Measurements from ENCODE around the gene IGFLR1. TPM values are rescaled to one million over a fixed set of nuclear protein-coding genes. Genes with fewer than 3 reads are reported as not detected.

Gene IGFLR1
- total RNA-seq, 5 donors from 2014 or later (not counting 1 experiment from before 2014, with no cell fraction given) = 54.7 to 123 (median 98.1) TPM

- peaks cover 13% of the 10 kb centered on the region for H3K36me3 Mint-ChIP-seq
- CTCF ChIA-PET = interaction anchor here in 1 of 2 donors (0.6 kb wide), 1 partner anchor 142 kb away, joined by 3 read pairs; no protein-coding TSS in a partner anchor
- H3K9me3 Mint-ChIP-seq = no peaks in the 10 kb centered on the region
- POLR2A ChIA-PET = no interaction called here
- no peak overlapping the region for H3K27ac ChIP-seq (ENCODE audit: low read length)
- no peaks in the 10 kb centered on the region for H3K4me1 Mint-ChIP-seq
- no peak overlapping the region for H3K4me3 ChIP-seq (ENCODE audit: control insufficient read depth in 1 of 2, extremely low read depth in 1 of 2, low read length in 1 of 2)
- H3K4me3 Mint-ChIP-seq = no peak overlapping the region
- H3K27me3 ChIP-seq (replicated peaks in 1 of 2; ENCODE audit: control insufficient read depth in 2 of 2, extremely low read depth in 1 of 2, insufficient read depth in 2 of 2, low read length in 1 of 2) = no peaks in the 10 kb centered on the region
- H3K27me3 Mint-ChIP-seq = no peaks in the 10 kb centered on the region
- H3K9me3 ChIP-seq = no peaks in the 10 kb centered on the region
- DNase-seq (no peak), ATAC-seq (replicated peaks in 1 of 4) (no peak)
- WGBS (ENCODE audit: insufficient coverage) = 91% methylated on average over 22 of the region's 28 CpGs
- no peak overlapping the region for H3K27ac Mint-ChIP-seq
- no peaks in the 10 kb centered on the region for H3K4me1 ChIP-seq (ENCODE audit: control insufficient read depth in 1 of 2, extremely low read depth in 1 of 2, insufficient read depth in 2 of 2, low read length in 2 of 2)
- peaks cover 0 to 14% of the 10 kb centered on the region in 2 donors for H3K36me3 ChIP-seq (ENCODE audit: control insufficient read depth in 2 of 2, extremely low read depth in 1 of 2, insufficient read depth in 1 of 2, low read length in 1 of 2)
These were observed 41.5 kb upstream of the IGFLR1 start for GRCh38 chr19:35783469-35784434.

GRCh38 chr19:35782589-35782988, 40.3 kb upstream of the IGFLR1 start:
- POLR2A ChIA-PET = no interaction called here
- Histone ChIP-seq H3K9me3 (no peaks in the 10 kb centered on the region), H3K27ac (ENCODE audit: low read length) (no peak overlapping the region), H3K27me3 (replicated peaks in 1 of 2; ENCODE audit: control insufficient read depth in 2 of 2, extremely low read depth in 1 of 2, insufficient read depth in 2 of 2, low read length in 1 of 2) (no peaks in the 10 kb centered on the region), H3K4me3 (ENCODE audit: control insufficient read depth in 1 of 2, extremely low read depth in 1 of 2, low read length in 1 of 2) (no peak overlapping the region), H3K4me1 (ENCODE audit: control insufficient read depth in 1 of 2, extremely low read depth in 1 of 2, insufficient read depth in 2 of 2, low read length in 2 of 2) (no peaks in the 10 kb centered on the region), H3K36me3 (ENCODE audit: control insufficient read depth in 2 of 2, extremely low read depth in 1 of 2, insufficient read depth in 1 of 2, low read length in 1 of 2) (peaks cover 0 to 14% of the 10 kb centered on the region in 2 donors)
- no peaks in the 10 kb centered on the region for H3K4me1 Mint-ChIP-seq
- no peak for DNase-seq
- no peak for ATAC-seq (replicated peaks in 1 of 4)
- H3K9me3 Mint-ChIP-seq = no peaks in the 10 kb centered on the region
- no peak overlapping the region for H3K27ac Mint-ChIP-seq
- H3K4me3 Mint-ChIP-seq = no peak overlapping the region
- H3K27me3 Mint-ChIP-seq = no peaks in the 10 kb centered on the region
- H3K36me3 Mint-ChIP-seq = peaks cover 13% of the 10 kb centered on the region
- WGBS (ENCODE audit: insufficient coverage) = 98% methylated on average over 7 of the region's 12 CpGs
- CTCF ChIA-PET = no interaction called here

GRCh38 chr19:35781650-35782049, 39.4 kb upstream of the IGFLR1 start:
- ChIA-PET POLR2A (no interaction called here), CTCF (no interaction called here)
- Mint-ChIP-seq H3K4me1 (peaks cover 0 to 5% (median 3%) of the 10 kb centered on the region in 3 donors), H3K27me3 (no peaks in the 10 kb centered on the region), H3K9me3 (no peaks in the 10 kb centered on the region), H3K27ac (no peak overlapping the region), H3K4me3 (no peak overlapping the region), H3K36me3 (peaks cover 13% of the 10 kb centered on the region)
- ATAC-seq (replicated peaks in 1 of 4) = no peak
- no peaks in the 10 kb centered on the region for H3K27me3 ChIP-seq (replicated peaks in 1 of 2; ENCODE audit: control insufficient read depth in 2 of 2, extremely low read depth in 1 of 2, insufficient read depth in 2 of 2, low read length in 1 of 2)
- WGBS (ENCODE audit: insufficient coverage) = 95% methylated on average over 7 of the region's 9 CpGs
- H3K36me3 ChIP-seq (ENCODE audit: control insufficient read depth in 2 of 2, extremely low read depth in 1 of 2, insufficient read depth in 1 of 2, low read length in 1 of 2) = peaks cover 0 to 14% of the 10 kb centered on the region in 2 donors
- H3K27ac ChIP-seq (ENCODE audit: low read length) = no peak overlapping the region
- H3K9me3 ChIP-seq = no peaks in the 10 kb centered on the region
- peaks cover 0 to 2% of the 10 kb centered on the region in 2 experiments for H3K4me1 ChIP-seq (ENCODE audit: control insufficient read depth in 1 of 2, extremely low read depth in 1 of 2, insufficient read depth in 2 of 2, low read length in 2 of 2)
- no peak overlapping the region for H3K4me3 ChIP-seq (ENCODE audit: control insufficient read depth in 1 of 2, extremely low read depth in 1 of 2, low read length in 1 of 2)
- DNase-seq = no peak

- ChIA-PET CTCF (no interaction called here), POLR2A (interaction anchor here in 1 of 2 donors (0.7 kb wide), 1 partner anchor 144 kb away, joined by 3 read pairs; no protein-coding TSS in a partner anchor)
- H3K27ac ChIP-seq (ENCODE audit: low read length) = no peak overlapping the region
- H3K27me3 Mint-ChIP-seq = no peaks in the 10 kb centered on the region
- no peaks in the 10 kb centered on the region for H3K27me3 ChIP-seq (replicated peaks in 1 of 2; ENCODE audit: control insufficient read depth in 2 of 2, extremely low read depth in 1 of 2, insufficient read depth in 2 of 2, low read length in 1 of 2)
- no peak overlapping the region for H3K27ac Mint-ChIP-seq
- no peaks in the 10 kb centered on the region for H3K9me3 Mint-ChIP-seq
- DNase-seq (no peak), ATAC-seq (replicated peaks in 1 of 4) (no peak)
- peaks cover 0 to 10% of the 10 kb centered on the region in 2 donors for H3K36me3 ChIP-seq (ENCODE audit: control insufficient read depth in 2 of 2, extremely low read depth in 1 of 2, insufficient read depth in 1 of 2, low read length in 1 of 2)
- no peaks in the 10 kb centered on the region for H3K9me3 ChIP-seq
- peaks cover 1 to 11% of the 10 kb centered on the region in 2 experiments for H3K4me1 ChIP-seq (ENCODE audit: control insufficient read depth in 1 of 2, extremely low read depth in 1 of 2, insufficient read depth in 2 of 2, low read length in 2 of 2)
- H3K4me3 ChIP-seq (ENCODE audit: control insufficient read depth in 1 of 2, extremely low read depth in 1 of 2, low read length in 1 of 2) = no peak overlapping the region
- H3K36me3 Mint-ChIP-seq = peaks cover 12% of the 10 kb centered on the region
- 98% methylated on average over 17 of the region's 20 CpGs for WGBS (ENCODE audit: insufficient coverage)
- H3K4me1 Mint-ChIP-seq = peaks cover 2 to 10% (median 10%) of the 10 kb centered on the region in 3 donors
- no peak overlapping the region for H3K4me3 Mint-ChIP-seq
These were observed 38.5 kb upstream of the IGFLR1 start for GRCh38 chr19:35780717-35781116.

GRCh38 chr19:35780058-35780457, 37.8 kb upstream of the IGFLR1 start:
- 98% methylated on average over 6 of the region's 16 CpGs for WGBS (ENCODE audit: insufficient coverage)
- H3K36me3 ChIP-seq (ENCODE audit: control insufficient read depth in 2 of 2, extremely low read depth in 1 of 2, insufficient read depth in 1 of 2, low read length in 1 of 2) = peaks cover 0 to 5% of the 10 kb centered on the region in 2 donors
- no peak overlapping the region for H3K27ac Mint-ChIP-seq

GRCh38 chr19:35779033-35779432, 36.8 kb upstream of the IGFLR1 start:
- CTCF ChIA-PET = no interaction called here
- no peak overlapping the region for H3K27ac Mint-ChIP-seq
- Histone ChIP-seq H3K27me3 (replicated peaks in 1 of 2; ENCODE audit: control insufficient read depth in 2 of 2, extremely low read depth in 1 of 2, insufficient read depth in 2 of 2, low read length in 1 of 2) (no peaks in the 10 kb centered on the region), H3K36me3 (ENCODE audit: control insufficient read depth in 2 of 2, extremely low read depth in 1 of 2, insufficient read depth in 1 of 2, low read length in 1 of 2) (peaks cover 0 to 3% of the 10 kb centered on the region in 2 donors), H3K4me1 (ENCODE audit: control insufficient read depth in 1 of 2, extremely low read depth in 1 of 2, insufficient read depth in 2 of 2, low read length in 2 of 2) (peaks cover 4 to 19% of the 10 kb centered on the region in 2 experiments), H3K27ac (ENCODE audit: low read length) (no peak overlapping the region), H3K9me3 (no peaks in the 10 kb centered on the region), H3K4me3 (ENCODE audit: control insufficient read depth in 1 of 2, extremely low read depth in 1 of 2, low read length in 1 of 2) (no peak overlapping the region)
- H3K36me3 Mint-ChIP-seq = peaks cover 10% of the 10 kb centered on the region
- DNase-seq = no peak
- WGBS (ENCODE audit: insufficient coverage) = 83% methylated on average over 8 of the region's 8 CpGs
- POLR2A ChIA-PET = no interaction called here
- no peak overlapping the region for H3K4me3 Mint-ChIP-seq
- H3K4me1 Mint-ChIP-seq = peaks cover 6 to 20% (median 20%) of the 10 kb centered on the region in 3 donors
- no peaks in the 10 kb centered on the region for H3K27me3 Mint-ChIP-seq
- no peaks in the 10 kb centered on the region for H3K9me3 Mint-ChIP-seq
- ATAC-seq (replicated peaks in 1 of 4) = no peak

More at GRCh38 chr19:35780058-35780457, 37.8 kb upstream of the IGFLR1 start:
- H3K4me3 ChIP-seq (ENCODE audit: control insufficient read depth in 1 of 2, extremely low read depth in 1 of 2, low read length in 1 of 2) = no peak overlapping the region
- Mint-ChIP-seq H3K4me3 (no peak overlapping the region), H3K9me3 (no peaks in the 10 kb centered on the region), H3K4me1 (peaks cover 4 to 12% (median 11%) of the 10 kb centered on the region in 3 donors), H3K27me3 (no peaks in the 10 kb centered on the region), H3K36me3 (peaks cover 10% of the 10 kb centered on the region)
- CTCF ChIA-PET = no interaction called here
- H3K9me3 ChIP-seq = no peaks in the 10 kb centered on the region
- ATAC-seq (replicated peaks in 1 of 4) (no peak), DNase-seq (no peak)
- H3K27me3 ChIP-seq (replicated peaks in 1 of 2; ENCODE audit: control insufficient read depth in 2 of 2, extremely low read depth in 1 of 2, insufficient read depth in 2 of 2, low read length in 1 of 2) = no peaks in the 10 kb centered on the region
- no peak overlapping the region for H3K27ac ChIP-seq (ENCODE audit: low read length)
- H3K4me1 ChIP-seq (ENCODE audit: control insufficient read depth in 1 of 2, extremely low read depth in 1 of 2, insufficient read depth in 2 of 2, low read length in 2 of 2) = peaks cover 2 to 13% of the 10 kb centered on the region in 2 experiments
- POLR2A ChIA-PET = interaction anchor here in 1 of 2 donors (0.7 kb wide), 1 partner anchor 145 kb away, joined by 3 read pairs; no protein-coding TSS in a partner anchor

All from T-cell (primary cell).